Chondrocyte (in vitro differentiated cells): ENCODE measurements around the gene GALK2. TPM values are rescaled to one million over a fixed set of nuclear protein-coding genes. Genes with fewer than 3 reads are reported as not detected.

Experiments used
- DNase-seq: peaks from one replicate; pipeline ENCODE4 v3.0.0; 2021; ENCODE audit warnings: mixed read lengths, low spot score
- H3K27ac Mint-ChIP-seq: one replicate; pipeline ENCODE4 v1.8.0; 2021; ENCODE audit warnings: mild to moderate bottlenecking, moderate library complexity, mixed read lengths; ENCODE audit not compliant: unreplicated experiment
- H3K27me3 Mint-ChIP-seq: 2 replicates; pipeline ENCODE4 v1.8.0; 2021; ENCODE audit warnings: low read depth, mixed read lengths
- H3K36me3 Mint-ChIP-seq: 2 replicates; pipeline ENCODE4 v1.8.0; 2021; ENCODE audit warnings: low read depth, mixed read lengths
- H3K4me1 Mint-ChIP-seq: 2 replicates; pipeline ENCODE4 v1.8.0; 2021; ENCODE audit warnings: low read depth, mild to moderate bottlenecking, mixed read lengths
- H3K4me3 Mint-ChIP-seq: one replicate; pipeline ENCODE4 v1.8.0; 2021; ENCODE audit warnings: mild to moderate bottlenecking, moderate library complexity, mixed read lengths; ENCODE audit not compliant: unreplicated experiment
- H3K9me3 Mint-ChIP-seq: 2 replicates; pipeline ENCODE4 v1.8.0; 2021; ENCODE audit warnings: low read depth, mixed read lengths
- total RNA-seq: library from RNA; stranded (reverse); gene quantifications from 3 replicates; pipeline ENCODE4 v1.2.1, GENCODE V29; 2021
- TF ChIP-seq, protein P1 (sequence below): fragments of 200-600 bp; sonication (generic); IDR thresholded peaks from 2 replicates; pipeline ENCODE4 v1.5.0; 2021; ENCODE audit warnings: antibody characterized with exemption, mild to moderate bottlenecking, moderate library complexity

GALK2 gene
- total RNA-seq, 1 donor from 2014 or later, result 14.8 TPM

DNA sequence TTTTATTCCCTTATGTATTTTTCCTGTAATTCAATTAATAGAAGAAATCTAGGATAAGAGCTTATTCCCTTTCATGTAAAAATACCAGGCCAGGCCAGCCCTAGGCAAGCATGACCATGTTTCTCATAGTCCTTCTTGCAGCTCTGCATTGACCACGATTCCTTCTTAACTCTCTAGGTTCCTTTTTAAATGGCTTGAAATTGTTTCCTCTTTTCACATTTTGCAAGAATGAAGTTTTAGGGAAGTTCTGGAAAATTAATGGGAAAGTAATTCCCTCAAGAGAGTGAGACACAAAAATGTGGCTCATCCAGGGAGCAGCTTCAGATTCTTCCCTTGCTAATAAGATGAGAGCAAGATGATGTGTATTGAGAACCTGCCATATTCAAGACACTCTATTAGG is 136.5 kb downstream of the GALK2 start:
- H3K9me3 Mint-ChIP-seq, result no peaks in the 10 kb centered on the region
- H3K27ac Mint-ChIP-seq, result no peak overlapping the region
- TF ChIP-seq, protein P1, sequence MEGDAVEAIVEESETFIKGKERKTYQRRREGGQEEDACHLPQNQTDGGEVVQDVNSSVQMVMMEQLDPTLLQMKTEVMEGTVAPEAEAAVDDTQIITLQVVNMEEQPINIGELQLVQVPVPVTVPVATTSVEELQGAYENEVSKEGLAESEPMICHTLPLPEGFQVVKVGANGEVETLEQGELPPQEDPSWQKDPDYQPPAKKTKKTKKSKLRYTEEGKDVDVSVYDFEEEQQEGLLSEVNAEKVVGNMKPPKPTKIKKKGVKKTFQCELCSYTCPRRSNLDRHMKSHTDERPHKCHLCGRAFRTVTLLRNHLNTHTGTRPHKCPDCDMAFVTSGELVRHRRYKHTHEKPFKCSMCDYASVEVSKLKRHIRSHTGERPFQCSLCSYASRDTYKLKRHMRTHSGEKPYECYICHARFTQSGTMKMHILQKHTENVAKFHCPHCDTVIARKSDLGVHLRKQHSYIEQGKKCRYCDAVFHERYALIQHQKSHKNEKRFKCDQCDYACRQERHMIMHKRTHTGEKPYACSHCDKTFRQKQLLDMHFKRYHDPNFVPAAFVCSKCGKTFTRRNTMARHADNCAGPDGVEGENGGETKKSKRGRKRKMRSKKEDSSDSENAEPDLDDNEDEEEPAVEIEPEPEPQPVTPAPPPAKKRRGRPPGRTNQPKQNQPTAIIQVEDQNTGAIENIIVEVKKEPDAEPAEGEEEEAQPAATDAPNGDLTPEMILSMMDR, result no peak
- H3K36me3 Mint-ChIP-seq, result peaks cover 18% of the 10 kb centered on the region
- no peaks in the 10 kb centered on the region for H3K27me3 Mint-ChIP-seq
- peaks cover 5% of the 10 kb centered on the region for H3K4me1 Mint-ChIP-seq
- no peak for DNase-seq
- no peak overlapping the region for H3K4me3 Mint-ChIP-seq

DNA sequence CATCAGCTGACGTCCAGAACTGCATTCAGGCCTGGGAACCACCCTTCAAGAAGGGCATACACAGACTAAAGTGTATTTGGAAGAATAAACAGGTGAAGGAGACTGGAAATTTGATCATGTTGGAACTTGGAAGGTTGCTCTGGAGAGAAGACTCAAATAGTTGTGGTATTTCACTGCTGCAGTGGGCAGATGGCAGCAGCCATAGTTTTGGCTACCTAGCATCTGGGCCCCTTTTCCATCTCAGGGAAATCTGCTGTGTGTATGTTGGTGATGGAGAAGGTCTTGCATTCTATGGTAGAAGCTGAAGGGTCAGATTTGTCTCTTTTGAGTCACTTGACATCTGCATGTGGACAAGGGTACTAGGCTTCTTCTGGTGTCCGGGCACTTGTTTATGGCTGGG is 138.6 kb downstream of the GALK2 start:
- Mint-ChIP-seq H3K27ac (no peak overlapping the region), H3K36me3 (peaks cover 19% of the 10 kb centered on the region), H3K4me1 (peaks cover 9% of the 10 kb centered on the region), H3K4me3 (no peak overlapping the region), H3K27me3 (no peaks in the 10 kb centered on the region), H3K9me3 (no peaks in the 10 kb centered on the region)
- DNase-seq, result no peak
- TF ChIP-seq, protein P1, result no peak

DNA sequence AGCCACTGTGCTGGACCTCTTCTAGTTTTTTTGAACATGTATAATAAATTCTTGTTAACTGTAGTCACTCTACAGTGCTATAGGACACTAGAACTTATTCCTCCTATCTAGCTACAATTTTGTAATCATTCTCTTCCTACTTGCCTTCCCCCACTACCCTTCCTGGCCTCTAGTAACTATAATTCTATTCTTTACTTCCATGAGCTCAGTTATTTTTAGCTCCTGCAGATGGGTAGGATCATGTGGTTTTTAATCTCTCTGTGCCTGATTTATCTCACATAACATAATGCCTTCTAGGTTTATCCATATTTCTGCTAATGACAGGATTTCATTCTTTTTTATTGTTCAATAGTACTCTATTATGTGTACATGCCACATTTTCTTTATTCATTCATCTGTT is 139.8 kb downstream of the GALK2 start:
- TF ChIP-seq, protein P1, result no peak
- H3K27ac Mint-ChIP-seq, result no peak overlapping the region
- H3K4me1 Mint-ChIP-seq, result peaks cover 19% of the 10 kb centered on the region
- no peak overlapping the region for H3K4me3 Mint-ChIP-seq
- H3K36me3 Mint-ChIP-seq, result peaks cover 12% of the 10 kb centered on the region
- no peaks in the 10 kb centered on the region for H3K9me3 Mint-ChIP-seq
- DNase-seq, result no peak
- no peaks in the 10 kb centered on the region for H3K27me3 Mint-ChIP-seq

DNA sequence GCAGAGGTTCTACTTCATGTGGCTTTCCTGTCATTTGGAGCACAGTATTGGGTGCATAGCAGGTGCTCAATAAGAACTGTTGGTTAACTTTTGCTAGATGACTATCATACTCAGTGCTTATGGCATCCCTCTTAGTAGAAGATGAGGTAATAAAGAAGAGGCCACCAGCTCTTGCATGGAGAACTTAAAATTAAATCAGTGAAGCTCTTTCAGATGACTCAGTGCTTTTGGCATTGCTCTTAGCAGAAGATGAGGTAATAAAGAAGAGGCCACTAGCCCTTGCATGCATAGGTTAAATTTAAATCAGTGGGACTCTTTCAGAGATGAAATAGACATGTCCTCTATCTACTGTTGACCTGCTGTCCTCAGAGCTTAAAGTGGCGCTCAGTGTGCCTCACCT is 143.6 kb downstream of the GALK2 start:
- Mint-ChIP-seq H3K4me1 (peaks cover 25% of the 10 kb centered on the region), H3K27ac (no peak overlapping the region), H3K27me3 (no peaks in the 10 kb centered on the region), H3K36me3 (peaks cover 4% of the 10 kb centered on the region), H3K9me3 (no peaks in the 10 kb centered on the region), H3K4me3 (no peak overlapping the region)
- TF ChIP-seq, protein P1, result no peak
- DNase-seq, result no peak

DNA sequence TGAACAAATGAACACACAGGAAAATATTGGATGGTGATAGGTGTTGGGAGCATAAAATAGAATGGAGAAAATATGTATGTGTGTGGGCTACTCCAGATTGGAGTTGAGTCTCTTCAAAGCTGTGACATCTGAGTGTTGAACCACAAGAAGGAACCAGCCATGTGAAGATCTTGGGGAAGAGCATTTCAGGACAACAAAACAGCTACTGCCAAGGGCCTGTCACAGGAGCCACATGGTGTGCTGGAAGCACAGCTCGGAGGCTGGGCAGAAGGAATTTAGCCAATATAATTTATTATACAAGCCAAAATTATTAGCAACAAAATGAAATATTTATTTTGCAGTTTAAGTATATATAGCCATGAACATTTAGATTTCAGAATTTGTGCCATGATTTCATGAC is 144.7 kb downstream of the GALK2 start:
- Mint-ChIP-seq H3K27ac (no peak overlapping the region), H3K4me1 (peaks cover 25% of the 10 kb centered on the region), H3K27me3 (no peaks in the 10 kb centered on the region), H3K9me3 (no peaks in the 10 kb centered on the region), H3K36me3 (peaks cover 10% of the 10 kb centered on the region), H3K4me3 (no peak overlapping the region)
- TF ChIP-seq, protein P1, result no peak
- no peak for DNase-seq
